HS-5 (cell line): Measurements from ENCODE around the gene CTDNEP1.

Experiments used
- DNase-seq: peaks from one replicate; pipeline ENCODE4 v3.0.0-alpha.2; 2012; ENCODE audit warnings: low read depth

Gene CTDNEP1

GRCh38 chr17:7226721-7227710 lies 24.5 kb downstream of the CTDNEP1 start:
- DNase-seq = no peak

GRCh38 chr17:7225711-7226331 lies 25.7 kb downstream of the CTDNEP1 start:
- DNase-seq = no peak

- no peak for DNase-seq
Observed at GRCh38 chr17:7224661-7225111, 26.8 kb downstream of the CTDNEP1 start.

DNA sequence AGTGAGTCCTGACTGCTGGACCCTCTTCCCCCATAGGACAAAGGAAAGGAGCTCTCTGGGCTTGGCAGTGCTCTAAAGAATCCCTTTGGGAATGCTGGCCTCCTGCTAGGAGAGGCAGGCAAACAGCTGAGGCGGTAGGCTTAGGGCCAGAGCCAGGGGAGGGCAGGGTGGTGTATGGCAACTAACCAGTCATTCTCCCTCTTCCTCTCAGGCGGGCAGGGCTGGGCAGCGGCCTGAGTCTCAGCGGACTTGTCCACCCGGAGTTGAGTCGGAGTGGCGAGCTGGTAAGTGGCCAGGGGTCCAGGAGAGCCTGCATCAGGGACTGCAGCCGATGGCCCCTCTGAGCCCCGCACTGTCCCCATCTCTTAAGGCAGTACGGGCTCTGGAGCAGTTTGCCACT lies 27.4 kb downstream of the CTDNEP1 start:
- DNase-seq = no peak

- no peak for DNase-seq
Observed at GRCh38 chr17:7223375-7223774, 28.2 kb downstream of the CTDNEP1 start.

DNA sequence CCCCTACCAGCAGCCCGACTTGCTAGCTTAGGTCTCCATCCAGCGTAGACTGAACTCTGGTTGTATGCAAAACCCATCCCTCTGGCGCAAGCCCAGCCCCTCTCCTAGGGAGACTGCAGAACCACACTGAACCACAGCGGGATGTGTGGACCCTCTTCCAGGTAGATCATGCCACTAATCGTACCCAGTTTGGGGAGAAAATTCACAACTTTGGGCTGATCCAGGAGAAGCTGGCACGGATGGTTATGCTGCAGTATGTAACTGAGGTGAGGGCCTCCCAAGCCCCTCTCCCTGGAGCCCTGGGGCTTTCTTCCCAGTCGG lies 28.6 kb downstream of the CTDNEP1 start:
- no peak for DNase-seq

- DNase-seq = no peak
Observed at GRCh38 chr17:7222093-7222971, 29.2 kb downstream of the CTDNEP1 start.

GRCh38 chr17:7221278-7222092 lies 30.0 kb downstream of the CTDNEP1 start:
- no peak for DNase-seq

DNA sequence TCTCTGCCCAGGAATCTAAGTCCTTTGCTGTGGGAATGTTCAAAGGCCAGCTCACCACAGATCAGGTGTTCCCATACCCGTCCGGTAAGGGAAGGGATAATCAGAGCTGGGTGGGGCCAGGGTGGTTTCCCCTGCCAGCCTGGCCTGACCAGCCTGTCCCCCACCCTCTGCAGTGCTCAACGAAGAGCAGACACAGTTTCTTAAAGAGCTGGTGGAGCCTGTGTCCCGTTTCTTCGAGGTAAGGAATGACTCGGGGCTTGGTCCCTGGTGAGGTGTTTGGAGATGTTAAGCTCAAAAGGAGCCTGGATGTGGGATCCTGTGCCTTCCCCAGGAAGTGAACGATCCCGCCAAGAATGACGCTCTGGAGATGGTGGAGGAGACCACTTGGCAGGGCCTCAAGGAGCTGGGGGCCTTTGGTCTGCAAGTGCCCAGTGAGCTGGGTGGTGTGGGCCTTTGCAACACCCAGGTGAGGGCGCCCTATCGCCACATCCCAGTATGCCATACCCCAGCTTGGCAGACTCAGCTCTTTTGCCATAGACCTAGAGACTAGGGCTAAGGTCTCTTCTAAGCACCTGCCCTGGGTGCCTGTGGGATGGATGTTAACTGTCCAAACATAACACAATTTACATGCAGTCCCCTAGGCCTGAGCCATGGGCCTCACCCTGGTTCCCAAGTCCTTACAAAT lies 30.8 kb downstream of the CTDNEP1 start:
- no peak for DNase-seq

DNA sequence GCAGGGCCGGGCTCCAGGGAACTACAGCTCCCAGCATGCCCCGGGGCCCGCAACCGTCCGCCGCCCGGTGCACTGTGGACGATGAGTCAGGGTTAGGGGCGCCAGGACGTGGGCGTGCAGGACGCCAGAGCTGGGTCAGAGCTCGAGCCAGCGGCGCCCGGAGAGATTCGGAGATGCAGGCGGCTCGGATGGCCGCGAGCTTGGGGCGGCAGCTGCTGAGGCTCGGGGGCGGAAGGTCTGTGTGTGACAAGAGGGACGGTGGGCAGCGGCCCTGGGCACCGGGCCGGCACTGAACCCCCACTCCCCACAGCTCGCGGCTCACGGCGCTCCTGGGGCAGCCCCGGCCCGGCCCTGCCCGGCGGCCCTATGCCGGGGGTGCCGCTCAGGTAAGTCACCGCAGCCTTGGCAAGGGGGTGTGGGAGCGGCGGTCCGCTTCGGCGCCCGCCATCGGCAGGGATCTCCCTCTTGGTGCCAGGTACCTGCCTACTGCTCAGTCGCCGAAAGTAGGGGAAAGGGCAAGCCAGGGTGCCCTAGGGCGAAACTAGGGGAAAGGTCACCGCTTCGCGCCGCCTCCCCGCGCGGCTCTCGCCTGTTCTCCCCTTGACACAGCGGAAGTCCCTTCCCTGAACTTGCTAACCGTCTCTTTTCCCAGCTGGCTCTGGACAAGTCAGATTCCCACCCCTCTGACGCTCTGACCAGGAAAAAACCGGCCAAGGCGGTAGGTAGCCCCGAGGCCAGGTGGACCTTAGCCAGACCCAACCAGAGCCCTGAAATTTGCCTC lies 31.5 kb downstream of the CTDNEP1 start, which contains the start of the genes ACADVL and DLG4:
Gene ACADVL (plus strand): TSS at position 127 of the 781 bp plus-strand sequence. CDS start 47 bp downstream, at position 174.
Gene DLG4 (minus strand): TSS at position 25 of the 781 bp plus-strand sequence.
- DNase-seq = no peak

GRCh38 chr17:7219229-7219811 lies 32.2 kb downstream of the CTDNEP1 start:
- no peak for DNase-seq

DNA sequence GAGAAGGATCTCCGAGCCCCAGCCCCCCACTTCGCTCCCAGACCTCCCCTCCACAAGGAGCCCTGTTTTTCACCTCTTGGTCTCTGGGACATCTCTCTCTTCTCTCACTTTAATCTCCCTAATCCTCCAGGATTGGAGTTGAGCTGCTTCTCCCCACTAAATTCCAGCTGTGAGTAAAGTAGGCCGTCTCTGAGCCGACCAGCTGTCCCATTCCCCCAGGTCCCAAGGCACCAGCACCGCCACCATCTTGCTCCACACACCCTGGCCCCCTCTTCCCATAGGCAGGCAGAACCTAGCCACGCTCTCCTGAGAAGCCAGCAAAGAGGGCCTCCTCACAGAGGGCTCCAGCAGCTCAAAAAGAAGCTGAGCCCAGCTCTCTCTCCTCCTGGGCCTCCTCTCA lies 32.8 kb downstream of the CTDNEP1 start:
- no peak for DNase-seq

GRCh38 chr17:7218166-7218565 lies 33.4 kb downstream of the CTDNEP1 start:
- no peak for DNase-seq

DNA sequence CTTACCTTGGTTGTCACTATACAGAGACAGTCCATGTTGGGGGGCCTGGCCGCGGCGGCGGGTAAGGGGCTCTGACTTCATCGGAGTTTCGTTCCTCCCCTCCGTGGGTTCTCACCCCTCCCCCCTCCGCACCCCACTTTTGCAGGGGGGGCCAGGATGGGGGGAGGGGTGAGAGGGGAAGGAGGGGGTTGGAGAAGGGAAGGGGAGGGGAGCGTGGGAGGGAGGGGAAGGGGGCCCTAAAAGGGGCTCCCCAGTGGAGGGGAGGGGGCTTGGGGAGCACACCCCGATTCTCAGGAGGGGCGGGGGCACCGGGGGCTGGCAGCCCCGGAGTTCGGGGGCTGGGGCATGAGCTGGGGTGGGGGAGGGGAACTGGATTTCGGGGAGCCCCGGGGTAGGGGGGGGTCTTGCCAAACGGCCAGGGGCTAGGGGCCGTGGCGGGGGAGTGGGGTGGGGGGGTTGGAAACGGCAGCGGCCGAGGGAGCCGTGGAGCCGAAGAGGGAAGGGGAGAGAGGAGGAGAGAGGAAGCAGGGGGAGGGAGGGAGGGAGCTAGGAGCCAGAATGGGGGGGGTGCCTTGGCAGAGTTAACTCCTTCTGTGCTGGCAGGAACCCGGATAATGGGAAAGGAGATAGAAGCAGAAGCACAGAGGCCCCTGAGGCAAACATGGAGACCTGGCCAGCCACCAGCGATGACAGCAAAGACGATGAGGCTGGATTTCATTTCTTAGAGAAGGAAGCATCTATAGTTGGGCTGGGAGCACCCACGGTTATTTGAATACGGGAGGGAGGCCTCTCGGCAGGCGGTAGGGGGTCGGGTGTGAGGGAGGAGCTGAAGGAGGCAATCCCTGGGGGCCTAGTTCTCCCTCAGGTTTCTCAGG lies 34.2 kb downstream of the CTDNEP1 start:
- DNase-seq = no peak

- no peak for DNase-seq
Observed at GRCh38 chr17:7216242-7217112, 35.1 kb downstream of the CTDNEP1 start.

- no peak for DNase-seq
Observed at GRCh38 chr17:7215652-7216180, 35.8 kb downstream of the CTDNEP1 start.

DNA sequence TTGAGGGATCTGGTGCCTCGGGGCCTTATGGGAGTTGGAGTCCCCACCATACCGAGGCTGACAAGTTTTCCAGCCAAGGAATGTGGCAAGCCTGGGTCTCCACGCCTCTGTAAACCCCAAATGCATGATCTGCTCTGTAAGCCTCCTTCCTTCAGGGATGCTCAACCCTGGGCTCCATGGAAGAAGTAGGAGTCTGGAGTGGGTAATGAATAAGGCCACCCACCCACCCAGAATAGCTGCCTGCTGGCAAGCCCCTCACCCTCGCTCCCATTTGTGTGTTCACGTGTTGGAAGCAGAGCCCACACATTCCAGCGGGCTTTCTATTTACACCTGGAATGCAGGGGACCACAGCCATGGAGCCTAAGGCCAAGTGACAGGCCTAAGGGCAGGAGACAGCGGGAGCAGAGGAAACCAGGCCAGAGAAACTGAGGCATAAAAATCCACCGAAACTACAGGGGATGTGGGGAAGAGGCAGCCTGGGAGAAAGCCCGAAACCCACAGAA lies 36.3 kb downstream of the CTDNEP1 start:
- DNase-seq = no peak
